Adrenal gland (tissue), 12 donors: ENCODE measurements around the gene TRIOBP. TPM values are rescaled to one million over a fixed set of nuclear protein-coding genes. Genes with fewer than 3 reads are reported as not detected.

Experiments
- DNase-seq, 7 donors: peaks; one replicate each; pipeline ENCODE4 v3.0.0-alpha.2; 2019 to 2020
- H3K27ac ChIP-seq, 5 donors: fragments of 200-600 bp; sonication (generic) in 4 of 5; 1 replicate in 3 of 5; 2 replicates in 2 of 5; pipeline versions ENCODE4 v1.5.1 to v1.8.0; 2016 to 2020; ENCODE audit warnings: mild to moderate bottlenecking in 1 of 5
- H3K27me3 ChIP-seq: fragments of 200-600 bp; 2 replicates; pipeline ENCODE4 v1.8.0; 2021
- H3K36me3 ChIP-seq, 2 donors: fragments of 200-600 bp; replicated peaks in 1 of 2; 1 replicate in 1 of 2; 2 replicates in 1 of 2; pipeline versions ENCODE4 v1.5.1 to v1.8.0; 2018 to 2022
- H3K4me1 ChIP-seq, 2 donors: fragments of 200-600 bp; replicated peaks in 1 of 2; 1 replicate in 1 of 2; 2 replicates in 1 of 2; pipeline versions ENCODE4 v1.5.1 to v1.8.0; 2018 to 2021
- H3K4me3 ChIP-seq, 4 donors: fragments of 200-600 bp; sonication (generic) in 3 of 4; one replicate each; pipeline ENCODE4 v1.5.1; 2016 to 2018
- H3K9me3 ChIP-seq, 3 donors: fragments of 200-600 bp; sonication (generic) in 1 of 3; replicated peaks in 1 of 3; 1 replicate in 2 of 3; 2 replicates in 1 of 3; pipeline versions ENCODE4 v1.5.1 to v1.8.0; 2016 to 2021
- POLR2A ChIP-seq, 2 donors: fragments of 450-650 bp; IDR thresholded peaks; one replicate each; pipeline ENCODE4 v1.6.1; 2017; ENCODE audit warnings: antibody characterized with exemption in 2 of 2, mild to moderate bottlenecking in 2 of 2, moderate library complexity in 1 of 2
- WGBS, 4 donors: extraction: QIAGEN DNeasy Blood & Tissue Kit in 2 of 4; methylation state at CpG; one replicate each; pipeline versions ENCODE4 v1.1.5 to v1.1.7; 2013 to 2017; 5-methylcytosine and 5-hydroxymethylcytosine counted together
- intact Hi-C, 2 donors: fragments of 100-400 bp; cut with DNase I; formaldehyde crosslinking; loops; one replicate each; pipeline versions ENCODE4 v1.14.1 to v1.15.0; 2022 to 2023
- polyA plus RNA-seq, 3 donors: library from polyadenylated mRNA; stranded (reverse); fragments of 200-250 nt in 2 of 3; fragments of 350-450 nt in 1 of 3; fragmentation: Illumina TruSeq in 1 of 3; extraction: RNeasy Lipid Tissue Mini Kit (QIAGEN cat#74804) in 1 of 3; gene quantifications; one replicate each; pipeline ENCODE4 v1.2.3, GENCODE V29; 2013 to 2014
- total RNA-seq, 9 donors: library from RNA; depleted of rRNA in 4 of 9; stranded (reverse); fragments of >200 nt in 4 of 9; fragments of 120-200 nt in 1 of 9; fragmentation: NEBNext Ultra II Directional in 1 of 9; extraction: Animal tissue kit (Norgen Biotek cat#: 25700) in 1 of 9; gene quantifications; one replicate each; pipeline versions ENCODE4 v1.1.0 to v1.2.4, GENCODE V29; 2013 to 2023
- TF ChIP-seq, protein P1 (sequence below), 6 experiments: fragments of 450-650 bp in 4 of 6; fragments of 200-600 bp in 2 of 6; sonication (generic) in 1 of 6; IDR thresholded peaks; 1 replicate in 5 of 6; 2 replicates in 1 of 6; pipeline versions ENCODE4 v1.5.1 to v1.8.0; 2016 to 2021; ENCODE audit warnings: antibody characterized with exemption in 6 of 6, mild to moderate bottlenecking in 2 of 6, moderate library complexity in 1 of 6
- donor health status: healthy with polysubstance abuse.
- donor health status: Bipolar disorder and iron deficiency.
- donor health status: DM: yes; HTN: yes; CAD: no.
- donor health status: DM: no; HTN: no; CAD: no.
- donor health status: DM: no; HTN: no; CAD: no.
- donor health status: DM: yes; HTN: yes; CAD: no.

TRIOBP gene
- total and polyA plus RNA-seq, 12 donors = 24.6 to 146 (median 90.3) TPM

DNA sequence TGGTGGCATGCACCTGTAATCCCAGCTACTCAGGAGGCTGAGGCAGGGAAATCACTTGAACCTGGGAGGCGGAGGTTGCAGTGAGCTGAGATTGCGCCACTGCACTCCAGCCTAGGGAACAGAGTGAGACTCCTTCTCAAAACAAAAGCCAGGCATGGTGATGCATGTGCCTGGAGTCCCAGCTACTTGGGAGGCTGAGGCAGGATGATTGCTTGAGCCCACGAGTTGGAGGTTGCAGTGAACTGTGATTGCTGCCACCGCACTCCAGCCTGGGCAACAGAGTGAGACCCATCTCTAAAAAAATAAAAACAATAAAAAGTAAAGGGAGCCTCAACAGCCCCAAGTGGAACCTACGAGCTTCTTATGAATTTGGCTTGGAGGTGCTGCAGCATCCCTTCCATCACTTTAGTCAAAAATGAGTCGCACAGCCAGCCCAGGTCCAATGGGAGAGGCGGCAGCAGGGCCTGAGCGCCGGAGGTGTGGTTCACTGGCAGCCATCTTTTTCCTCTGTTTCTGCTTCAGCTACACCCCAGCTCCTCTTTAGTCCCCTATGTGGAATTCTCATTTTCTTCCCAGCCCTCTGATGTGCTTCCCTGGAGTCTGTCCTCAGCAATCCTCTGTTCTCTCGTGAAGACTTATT is 81.6 kb downstream of the TRIOBP start:
- DNase-seq = peak in 1 of 7 donors; percentile 26
- peaks cover 8% of the 10 kb centered on the region in 2 donors for H3K4me1 ChIP-seq
- no peak overlapping the region for H3K27ac ChIP-seq
- no peaks in the 10 kb centered on the region for H3K27me3 ChIP-seq
- 83 to 88% (median 86%) methylated on average over 10 of the region's 10 CpGs for WGBS, 4 donors
- no peak for TF ChIP-seq POLR2A (IDR thresholded peaks at IDR 0.05)
- TF ChIP-seq, protein P1, sequence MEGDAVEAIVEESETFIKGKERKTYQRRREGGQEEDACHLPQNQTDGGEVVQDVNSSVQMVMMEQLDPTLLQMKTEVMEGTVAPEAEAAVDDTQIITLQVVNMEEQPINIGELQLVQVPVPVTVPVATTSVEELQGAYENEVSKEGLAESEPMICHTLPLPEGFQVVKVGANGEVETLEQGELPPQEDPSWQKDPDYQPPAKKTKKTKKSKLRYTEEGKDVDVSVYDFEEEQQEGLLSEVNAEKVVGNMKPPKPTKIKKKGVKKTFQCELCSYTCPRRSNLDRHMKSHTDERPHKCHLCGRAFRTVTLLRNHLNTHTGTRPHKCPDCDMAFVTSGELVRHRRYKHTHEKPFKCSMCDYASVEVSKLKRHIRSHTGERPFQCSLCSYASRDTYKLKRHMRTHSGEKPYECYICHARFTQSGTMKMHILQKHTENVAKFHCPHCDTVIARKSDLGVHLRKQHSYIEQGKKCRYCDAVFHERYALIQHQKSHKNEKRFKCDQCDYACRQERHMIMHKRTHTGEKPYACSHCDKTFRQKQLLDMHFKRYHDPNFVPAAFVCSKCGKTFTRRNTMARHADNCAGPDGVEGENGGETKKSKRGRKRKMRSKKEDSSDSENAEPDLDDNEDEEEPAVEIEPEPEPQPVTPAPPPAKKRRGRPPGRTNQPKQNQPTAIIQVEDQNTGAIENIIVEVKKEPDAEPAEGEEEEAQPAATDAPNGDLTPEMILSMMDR (IDR thresholded peaks at IDR 0.05) = no peak
- H3K36me3 ChIP-seq = peaks cover 0 to 9% of the 10 kb centered on the region in 2 donors
- H3K4me3 ChIP-seq = no peak overlapping the region
- no peaks in the 10 kb centered on the region for H3K9me3 ChIP-seq
- intact Hi-C loops = no loop called here

DNA sequence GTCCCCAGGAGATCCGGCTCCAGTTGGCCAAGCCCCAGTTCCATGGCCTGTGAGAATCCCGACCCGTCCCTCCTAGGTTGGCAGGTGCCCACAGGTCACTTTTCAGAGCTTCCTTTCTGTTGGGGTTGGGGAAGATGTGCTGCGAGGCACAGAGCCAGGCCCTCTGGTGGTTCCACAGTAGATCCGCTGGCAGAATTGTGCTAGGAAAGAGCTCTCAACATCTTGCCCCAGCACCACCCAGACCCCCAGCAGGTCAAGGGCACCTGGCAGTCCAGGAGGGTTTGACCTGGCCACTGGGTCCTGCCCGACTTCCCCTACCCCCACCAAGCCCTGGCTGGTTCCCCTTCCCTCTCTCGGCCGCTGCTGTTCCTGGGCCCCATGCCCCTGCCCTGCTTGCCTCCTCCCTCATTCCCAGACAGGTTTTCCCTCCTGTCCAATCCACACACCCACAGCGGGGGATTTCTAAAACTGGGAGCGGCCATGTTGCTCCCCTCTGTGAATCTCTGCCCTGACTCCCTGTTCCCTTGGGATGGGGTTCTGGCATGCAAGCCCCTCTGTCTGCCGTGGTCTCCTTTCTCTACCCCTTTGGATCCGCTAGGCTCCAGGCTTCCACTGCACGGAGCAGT is 84.7 kb downstream of the TRIOBP start:
- H3K27me3 ChIP-seq = no peaks in the 10 kb centered on the region
- peak in 5 of 7 donors; percentile 45 to 67 (median 64) for DNase-seq
- 39 to 45% (median 44%) methylated on average over 10 to 13 of the region's 13 CpGs for WGBS, 4 donors
- no peaks in the 10 kb centered on the region for H3K9me3 ChIP-seq
- H3K27ac ChIP-seq = no peak overlapping the region
- intact Hi-C loops = no loop called here
- no peaks in the 10 kb centered on the region for H3K36me3 ChIP-seq
- TF ChIP-seq POLR2A (IDR thresholded peaks at IDR 0.05) = no peak
- TF ChIP-seq, protein P1 (IDR thresholded peaks at IDR 0.05) = peak in 5 of 6 experiments; percentile 30 to 47 (median 34)
- peaks cover 0 to 8% of the 10 kb centered on the region in 2 donors for H3K4me1 ChIP-seq
- no peak overlapping the region for H3K4me3 ChIP-seq

DNA sequence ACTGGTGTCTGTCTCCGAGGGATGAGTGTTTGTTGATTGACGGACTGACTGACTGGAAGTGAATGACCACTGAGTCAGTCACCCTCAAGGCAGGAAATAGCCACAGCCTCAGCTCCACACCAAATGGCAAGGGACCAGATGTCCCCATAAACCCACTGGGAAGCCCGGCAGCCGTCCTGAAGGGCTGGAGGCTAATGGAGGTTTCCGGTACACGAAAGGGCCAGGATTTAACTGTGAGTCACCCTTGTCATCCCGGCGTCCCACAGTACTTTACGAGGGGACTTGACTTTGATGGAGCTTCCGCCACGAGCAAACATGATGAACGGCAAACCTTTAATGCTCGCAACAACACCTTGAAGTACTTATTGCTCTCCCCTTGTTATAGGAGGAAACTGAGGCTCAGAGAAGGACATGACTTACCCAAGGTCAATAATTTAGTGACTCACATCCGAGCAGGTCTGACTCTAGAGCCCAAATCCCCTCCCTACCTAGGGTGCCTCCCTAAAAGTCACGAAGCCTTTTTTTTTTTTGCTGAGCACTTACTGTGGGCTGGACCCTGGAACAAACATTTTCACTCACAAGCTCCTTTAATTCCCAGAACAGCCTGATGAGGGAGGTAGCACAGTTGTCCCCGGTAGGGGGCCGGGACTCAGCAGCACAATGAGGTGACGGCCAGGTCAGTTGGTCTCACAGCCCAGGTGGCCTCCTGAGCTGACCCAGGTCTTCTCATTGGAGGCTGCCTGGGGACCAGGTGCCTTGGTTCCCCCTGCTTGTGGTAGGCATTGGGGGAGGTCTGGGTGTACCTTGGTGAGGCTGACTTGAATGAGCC is 85.7 kb downstream of the TRIOBP start:
- H3K4me1 ChIP-seq = peaks cover 0 to 8% of the 10 kb centered on the region in 2 donors
- 30 to 37% (median 32%) methylated on average over 12 to 18 of the region's 18 CpGs for WGBS, 4 donors
- no peaks in the 10 kb centered on the region for H3K27me3 ChIP-seq
- peak in 1 of 7 donors; percentile 47 for DNase-seq
- no peak overlapping the region for H3K27ac ChIP-seq
- no peaks in the 10 kb centered on the region for H3K36me3 ChIP-seq
- intact Hi-C loops = no loop called here
- no peak overlapping the region for H3K4me3 ChIP-seq
- H3K9me3 ChIP-seq = no peaks in the 10 kb centered on the region
- TF ChIP-seq POLR2A (IDR thresholded peaks at IDR 0.05) = no peak
- TF ChIP-seq, protein P1 (IDR thresholded peaks at IDR 0.05) = no peak

DNA sequence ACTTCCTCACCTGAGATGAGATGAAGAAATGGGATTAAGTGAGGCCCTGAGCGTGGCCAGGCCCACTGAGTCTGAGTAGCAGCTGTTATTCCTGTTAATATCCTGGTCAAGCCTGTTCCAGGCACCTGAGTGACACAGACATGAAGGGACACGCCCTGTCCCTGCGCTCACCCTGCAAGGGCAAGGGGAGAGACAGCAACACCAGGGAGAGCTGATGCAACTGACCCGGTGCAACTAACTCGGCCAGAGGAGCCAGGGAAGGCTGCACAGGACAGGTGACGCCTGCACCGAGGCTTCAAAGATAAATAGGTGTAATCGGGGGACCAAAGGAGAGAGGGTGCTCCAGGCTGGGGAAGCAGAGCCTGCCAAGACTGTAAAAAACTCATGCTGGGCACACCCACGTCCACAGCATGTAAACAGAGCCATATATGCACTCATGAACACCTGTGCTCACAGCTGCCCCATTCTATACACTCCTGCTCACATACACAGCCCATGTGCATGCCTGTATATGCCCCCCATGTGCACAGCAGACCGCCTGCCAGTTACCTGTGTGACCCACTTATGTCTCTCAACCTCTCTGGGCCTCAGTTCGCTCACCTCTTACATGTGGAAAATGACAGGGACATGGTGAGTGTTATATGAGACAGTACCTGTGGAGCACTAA is 88.1 kb downstream of the TRIOBP start:
- Histone ChIP-seq H3K27me3 (no peaks in the 10 kb centered on the region), H3K4me1 (peaks cover 0 to 8% of the 10 kb centered on the region in 2 donors), H3K9me3 (no peaks in the 10 kb centered on the region), H3K27ac (no peak overlapping the region), H3K4me3 (no peak overlapping the region), H3K36me3 (no peaks in the 10 kb centered on the region)
- no peak for DNase-seq
- WGBS, 4 donors = 64 to 71% (median 67%) methylated on average over 8 to 11 of the region's 11 CpGs
- no peak for TF ChIP-seq POLR2A (IDR thresholded peaks at IDR 0.05)
- TF ChIP-seq, protein P1 (IDR thresholded peaks at IDR 0.05) = no peak
- intact Hi-C loops = no loop called here
